GM18502 (cell line): ENCODE data around the gene DUSP1.

Experiments
- ATAC-seq: cut with Tn5 transposase; IDR thresholded peaks from one replicate; pipeline ENCODE4 v1.9.1; 2021; ENCODE audit warnings: mild to moderate bottlenecking; ENCODE audit not compliant: unreplicated experiment, poor library complexity

Gene DUSP1

DNA sequence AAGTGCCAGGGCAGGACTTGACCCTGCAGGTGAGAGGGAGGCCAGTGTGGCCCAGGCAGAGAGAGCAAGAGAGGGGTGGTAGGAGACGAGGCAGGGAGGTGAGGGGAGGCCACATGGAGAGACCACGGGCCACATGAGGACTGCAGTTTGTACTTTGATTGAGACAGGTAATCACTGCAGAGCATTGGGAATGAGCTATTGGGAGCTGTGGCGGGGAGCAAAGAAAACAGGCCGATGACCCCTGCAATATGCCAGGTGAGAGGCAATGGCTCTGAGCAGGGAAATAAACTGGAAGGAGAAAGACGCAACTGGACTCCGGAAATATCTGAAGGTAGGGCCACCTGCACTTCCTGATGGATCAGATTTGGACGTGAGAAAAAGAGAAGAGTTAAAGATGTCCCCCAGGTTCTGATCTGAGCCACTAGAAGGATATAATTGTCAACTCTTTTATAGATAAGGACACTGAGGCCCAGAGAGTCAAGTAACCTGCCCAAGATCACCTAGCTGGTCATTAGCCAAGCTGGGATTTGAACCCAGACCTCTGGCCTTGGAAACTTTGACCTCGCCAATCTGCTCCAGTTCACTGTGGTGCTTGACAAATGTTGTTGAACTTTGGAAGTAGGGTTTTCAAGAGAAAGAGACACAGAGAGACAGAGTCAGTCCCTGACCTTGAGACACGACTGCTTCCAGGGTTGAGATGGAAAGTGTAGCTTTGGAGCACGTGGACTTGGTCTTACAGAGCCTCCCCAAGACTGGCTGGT lies 42.3 kb downstream of the DUSP1 start:
- no peak for ATAC-seq

DNA sequence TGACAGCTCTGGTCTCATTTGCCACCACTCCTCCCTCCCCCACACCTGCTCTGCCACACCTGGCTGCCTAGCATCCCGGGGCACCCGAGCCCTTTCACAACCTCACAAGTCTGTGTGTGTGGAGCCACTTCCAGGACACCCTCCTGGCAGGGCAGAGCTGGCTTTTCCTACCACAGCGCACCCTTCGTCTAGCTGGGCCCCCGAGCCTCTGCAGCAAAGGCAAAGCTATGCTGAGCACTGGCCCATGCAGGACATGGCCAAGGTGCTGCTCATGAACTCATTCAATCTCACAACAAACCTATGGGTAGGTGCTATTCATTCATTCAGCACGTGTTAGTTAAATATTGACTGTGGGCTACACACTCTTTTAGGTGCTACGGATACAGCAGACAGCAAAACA lies 43.4 kb downstream of the DUSP1 start:
- ATAC-seq, result no peak

- ATAC-seq, result no peak
Observed at GRCh38 chr5:172726966-172727365, 44.0 kb downstream of the DUSP1 start.

GRCh38 chr5:172725785-172726184 lies 45.2 kb downstream of the DUSP1 start:
- ATAC-seq, result no peak

DNA sequence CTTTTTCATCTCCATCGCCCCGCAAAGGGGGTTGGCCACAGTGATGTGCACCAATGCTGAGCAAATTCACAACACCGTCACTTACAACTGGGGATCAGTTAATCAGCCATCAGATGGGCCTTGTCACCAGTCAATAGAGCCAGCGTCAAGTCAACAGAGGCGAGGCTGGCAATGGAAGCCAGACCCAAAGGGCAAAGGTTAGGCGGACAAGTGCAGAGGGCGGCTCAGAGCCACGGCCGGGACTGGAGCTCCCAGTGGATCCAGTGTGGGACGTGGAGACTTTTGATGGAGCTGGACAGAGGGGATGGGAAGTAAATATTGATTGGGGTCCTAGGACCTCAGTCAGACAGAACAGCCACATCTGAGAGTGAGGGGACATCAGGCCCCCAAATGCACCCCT lies 45.7 kb downstream of the DUSP1 start:
- ATAC-seq, result no peak

GRCh38 chr5:172724242-172725183 lies 46.5 kb downstream of the DUSP1 start:
- no peak for ATAC-seq

- no peak for ATAC-seq
Observed at GRCh38 chr5:172723508-172723907, 47.5 kb downstream of the DUSP1 start.

DNA sequence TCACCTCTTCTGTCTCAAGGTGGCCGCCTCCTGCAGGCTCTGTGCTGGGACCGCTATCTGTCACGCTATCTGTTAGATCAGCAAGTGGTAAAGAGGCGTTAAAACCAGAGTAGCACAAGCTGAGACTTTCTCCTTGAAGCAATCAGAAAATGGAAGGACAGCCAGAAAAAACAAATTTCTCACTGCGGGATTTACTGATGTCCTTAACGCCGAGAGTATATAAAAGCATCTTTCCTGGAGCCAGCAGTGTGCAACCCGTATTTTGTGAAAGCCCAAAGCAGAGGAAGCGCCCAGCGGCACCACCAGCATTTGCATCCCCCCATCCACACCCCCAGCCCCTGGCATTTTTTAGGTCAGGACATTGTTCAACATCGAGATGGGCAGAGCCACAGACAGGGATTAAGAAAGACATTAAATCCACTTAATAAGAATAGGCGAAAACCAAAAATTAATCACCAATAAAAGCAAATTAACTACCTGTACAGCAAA lies 48.6 kb downstream of the DUSP1 start:
- no peak for ATAC-seq

DNA sequence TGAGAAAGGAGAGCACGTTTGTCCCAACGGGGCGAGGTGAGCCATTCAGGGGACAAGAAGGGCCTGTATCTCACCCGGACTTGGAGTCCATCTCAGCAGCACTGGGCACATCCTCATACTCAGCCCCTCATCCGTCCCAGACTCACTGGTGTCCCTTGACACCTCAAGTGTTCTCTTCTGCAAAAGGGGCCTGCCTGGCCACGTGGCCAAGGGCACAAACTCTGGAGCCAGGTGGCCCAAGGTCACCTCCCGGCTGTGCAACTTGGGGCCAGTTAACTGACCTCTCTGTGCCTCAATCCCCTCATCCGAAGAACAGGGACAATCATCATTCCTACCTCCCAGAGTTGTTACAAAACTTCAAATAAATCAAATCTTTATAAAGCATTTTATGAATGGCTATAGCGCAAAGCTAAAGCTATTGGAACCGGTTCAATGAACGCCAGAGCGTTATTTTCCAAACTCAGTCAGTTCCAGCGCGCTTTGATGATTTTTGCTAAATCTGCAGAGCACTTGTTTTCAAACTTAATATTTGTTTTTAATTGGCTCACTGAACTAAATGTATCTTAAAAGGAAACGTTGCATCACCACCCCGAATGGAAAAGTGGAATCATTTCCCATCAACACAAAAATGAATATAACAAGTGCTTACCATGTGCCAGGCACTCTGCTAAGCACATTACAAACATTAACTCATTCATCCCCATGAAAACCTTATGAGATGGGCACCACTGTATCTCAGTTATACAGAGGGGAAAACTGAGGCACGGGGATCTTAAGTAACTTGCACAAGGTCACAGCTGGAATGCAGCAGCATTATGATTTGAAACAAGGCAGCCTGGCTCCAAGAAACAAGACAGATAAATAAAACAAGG lies 49.3 kb downstream of the DUSP1 start:
- ATAC-seq, result no peak

- no peak for ATAC-seq
Observed at GRCh38 chr5:172720655-172721054, 50.3 kb downstream of the DUSP1 start.

GRCh38 chr5:172719211-172719610 lies 51.8 kb downstream of the DUSP1 start:
- ATAC-seq, result no peak

DNA sequence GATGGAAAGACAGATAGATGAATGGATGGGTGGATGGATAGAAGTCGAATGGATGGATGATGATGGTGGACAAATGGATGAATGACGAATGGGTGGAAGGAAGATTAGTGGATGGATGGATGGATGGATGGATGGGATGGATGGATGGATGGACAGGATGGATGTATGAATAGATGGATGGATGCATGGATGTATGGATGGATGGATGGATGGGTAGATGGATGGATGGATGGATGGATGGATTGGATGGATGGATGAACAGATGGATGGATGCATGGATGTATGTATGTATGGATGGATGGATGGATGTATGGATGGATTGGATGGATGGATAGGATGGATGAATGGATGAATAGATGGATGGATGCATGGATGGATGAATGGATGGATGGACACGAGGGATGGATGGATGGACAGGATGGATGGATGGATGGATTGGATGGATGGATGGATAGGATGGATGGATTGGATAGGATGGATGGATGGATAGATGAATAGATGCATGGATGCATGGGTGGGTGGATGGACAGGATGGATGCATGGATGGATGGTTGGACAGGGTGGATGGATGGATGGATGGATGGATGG lies 52.4 kb downstream of the DUSP1 start:
- no peak for ATAC-seq
